Cardiac muscle cell (in vitro differentiated cells and primary cell): ENCODE measurements around the gene RAP1GAP. TPM values are rescaled to one million over a fixed set of nuclear protein-coding genes. Genes with fewer than 3 reads are reported as not detected.

Source experiments
- DNase-seq, 2 donors: peaks; one replicate each; pipeline versions ENCODE4 v3.0.0 to v3.0.0-alpha.2; 2010 to 2017; ENCODE audit warnings: low read depth in 1 of 2, low spot score in 1 of 2
- H3K27ac ChIP-seq: fragments of 200-600 bp; sonication (generic); 2 replicates; pipeline ENCODE4 v1.5.1; 2016
- H3K27me3 ChIP-seq: fragments of 200-600 bp; sonication (generic); 2 replicates; pipeline ENCODE4 v1.6.0; 2016; ENCODE audit warnings: control low read depth
- H3K36me3 ChIP-seq: fragments of 200-600 bp; sonication (generic); 2 replicates; pipeline ENCODE4 v1.5.1; 2016; ENCODE audit warnings: control low read depth
- H3K4me1 ChIP-seq: fragments of 200-600 bp; sonication (generic); 2 replicates; pipeline ENCODE4 v1.8.1; 2017; ENCODE audit warnings: low read depth, mild to moderate bottlenecking, mixed run types
- H3K4me3 ChIP-seq: fragments of 200-600 bp; sonication (generic); 2 replicates; pipeline ENCODE4 v1.5.1; 2016; ENCODE audit warnings: mild to moderate bottlenecking
- H3K9me3 ChIP-seq: fragments of 200-600 bp; sonication (generic); 2 replicates; pipeline ENCODE4 v1.5.1; 2017; ENCODE audit warnings: low read depth, mild to moderate bottlenecking, control low read depth
- polyA plus RNA-seq: library from polyadenylated mRNA; unstranded; fragments of >200 nt; fragmentation: Nextera tagmentation; extraction: Ambion mirVana; gene quantifications from 2 replicates; pipeline ENCODE4 v1.2.1, GENCODE V29; 2016
- total RNA-seq: library from RNA; depleted of rRNA; stranded (reverse); fragments of >200 nt; gene quantifications from 2 replicates; pipeline ENCODE4 v1.2.3, GENCODE V29; 2016
- TF ChIP-seq, protein P1 (sequence below): IDR thresholded peaks from 2 replicates; pipeline ENCODE4 v1.5.1; 2012; ENCODE audit warnings: low read depth, mild to moderate bottlenecking, low read length

The RAP1GAP gene
- total and polyA plus RNA-seq, 2 experiments from 2014 or later = 5.8 to 7.4 TPM

DNA sequence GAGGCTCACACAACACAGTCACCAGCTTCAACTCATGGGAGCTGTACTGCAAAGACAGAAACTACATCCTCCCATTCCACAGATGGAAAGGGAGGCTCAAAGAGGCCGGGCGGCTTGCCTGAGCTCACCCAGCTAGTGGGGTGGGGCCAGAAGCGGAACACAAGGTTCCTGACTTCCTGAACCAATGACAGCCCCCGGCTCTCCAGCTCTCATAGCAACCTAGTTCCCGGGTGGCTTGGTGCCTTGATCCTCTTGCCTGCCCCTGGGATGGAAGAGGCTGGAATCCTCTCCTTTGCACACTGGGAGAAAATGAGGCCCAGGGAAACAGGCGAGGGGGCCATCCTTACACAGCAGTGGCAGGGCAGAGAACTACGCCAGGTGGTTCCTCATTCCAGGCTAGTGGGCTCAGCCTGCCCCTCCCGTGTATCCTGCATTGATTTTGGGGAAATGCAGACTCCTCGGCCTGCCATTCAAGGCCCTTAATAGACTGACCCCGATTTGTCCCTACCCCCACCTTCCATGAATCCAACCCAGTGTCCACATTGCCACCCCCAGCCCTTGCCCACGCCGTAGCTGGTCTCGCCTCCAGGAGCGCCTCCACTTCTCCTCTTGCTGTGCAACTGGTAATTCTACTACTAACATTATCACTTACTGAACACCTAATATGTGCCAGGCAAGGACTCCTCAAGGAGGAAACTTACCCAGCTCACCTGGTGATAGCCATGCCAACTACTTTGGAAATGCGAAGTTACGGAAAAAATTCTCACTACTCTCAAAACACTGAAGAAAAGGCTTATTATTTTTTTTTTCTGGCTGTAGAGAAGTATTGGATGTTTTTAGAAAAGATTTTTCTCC, 5.0 kb downstream of the RAP1GAP start:
- Histone ChIP-seq H3K4me1 (peaks cover 3% of the 10 kb centered on the region), H3K4me3 (no peak overlapping the region), H3K9me3 (no peaks in the 10 kb centered on the region), H3K27me3 (peaks cover 37% of the 10 kb centered on the region), H3K27ac (no peak overlapping the region), H3K36me3 (no peaks in the 10 kb centered on the region)
- DNase-seq = no peak
- TF ChIP-seq, protein P1, sequence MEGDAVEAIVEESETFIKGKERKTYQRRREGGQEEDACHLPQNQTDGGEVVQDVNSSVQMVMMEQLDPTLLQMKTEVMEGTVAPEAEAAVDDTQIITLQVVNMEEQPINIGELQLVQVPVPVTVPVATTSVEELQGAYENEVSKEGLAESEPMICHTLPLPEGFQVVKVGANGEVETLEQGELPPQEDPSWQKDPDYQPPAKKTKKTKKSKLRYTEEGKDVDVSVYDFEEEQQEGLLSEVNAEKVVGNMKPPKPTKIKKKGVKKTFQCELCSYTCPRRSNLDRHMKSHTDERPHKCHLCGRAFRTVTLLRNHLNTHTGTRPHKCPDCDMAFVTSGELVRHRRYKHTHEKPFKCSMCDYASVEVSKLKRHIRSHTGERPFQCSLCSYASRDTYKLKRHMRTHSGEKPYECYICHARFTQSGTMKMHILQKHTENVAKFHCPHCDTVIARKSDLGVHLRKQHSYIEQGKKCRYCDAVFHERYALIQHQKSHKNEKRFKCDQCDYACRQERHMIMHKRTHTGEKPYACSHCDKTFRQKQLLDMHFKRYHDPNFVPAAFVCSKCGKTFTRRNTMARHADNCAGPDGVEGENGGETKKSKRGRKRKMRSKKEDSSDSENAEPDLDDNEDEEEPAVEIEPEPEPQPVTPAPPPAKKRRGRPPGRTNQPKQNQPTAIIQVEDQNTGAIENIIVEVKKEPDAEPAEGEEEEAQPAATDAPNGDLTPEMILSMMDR = no peak

DNA sequence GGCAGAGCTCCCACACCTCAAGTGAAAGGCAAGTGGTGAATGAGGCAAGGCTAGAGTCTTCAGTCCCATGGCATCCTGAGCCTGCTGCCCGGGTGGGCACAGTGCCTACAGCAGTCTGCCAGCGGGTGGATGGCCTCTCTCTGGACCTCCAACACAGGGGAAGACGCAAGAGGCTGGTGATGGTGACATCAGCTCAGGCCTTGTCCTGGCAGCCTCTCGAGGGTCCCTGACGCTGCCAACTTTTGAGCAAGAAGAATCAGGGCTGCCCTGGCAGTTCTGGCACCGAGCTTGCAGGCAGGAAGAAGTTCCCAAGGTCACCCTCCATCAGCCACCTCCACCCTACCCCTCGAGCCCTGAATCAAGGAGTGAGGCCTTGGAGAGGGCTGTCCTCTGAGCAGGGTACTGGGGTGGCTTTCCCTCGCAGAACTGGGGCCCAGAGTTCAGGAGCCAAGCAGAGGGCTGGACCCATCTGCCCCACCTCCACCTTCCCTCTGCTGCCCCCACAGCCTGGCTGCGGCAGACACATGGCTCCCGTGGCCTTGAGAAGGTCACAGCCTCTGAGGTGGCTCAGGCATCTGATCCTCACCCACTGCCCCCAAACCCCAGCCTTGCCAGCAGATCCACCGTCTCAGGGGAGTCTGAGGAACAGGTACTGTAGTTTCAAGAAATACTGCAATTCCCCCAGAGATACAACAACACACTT, 5.8 kb downstream of the RAP1GAP start:
- H3K27me3 ChIP-seq = peaks cover 29% of the 10 kb centered on the region
- H3K4me1 ChIP-seq = no peaks in the 10 kb centered on the region
- no peak for DNase-seq
- H3K27ac ChIP-seq = no peak overlapping the region
- no peaks in the 10 kb centered on the region for H3K9me3 ChIP-seq
- H3K4me3 ChIP-seq = no peak overlapping the region
- TF ChIP-seq, protein P1 = no peak
- H3K36me3 ChIP-seq = no peaks in the 10 kb centered on the region

DNA sequence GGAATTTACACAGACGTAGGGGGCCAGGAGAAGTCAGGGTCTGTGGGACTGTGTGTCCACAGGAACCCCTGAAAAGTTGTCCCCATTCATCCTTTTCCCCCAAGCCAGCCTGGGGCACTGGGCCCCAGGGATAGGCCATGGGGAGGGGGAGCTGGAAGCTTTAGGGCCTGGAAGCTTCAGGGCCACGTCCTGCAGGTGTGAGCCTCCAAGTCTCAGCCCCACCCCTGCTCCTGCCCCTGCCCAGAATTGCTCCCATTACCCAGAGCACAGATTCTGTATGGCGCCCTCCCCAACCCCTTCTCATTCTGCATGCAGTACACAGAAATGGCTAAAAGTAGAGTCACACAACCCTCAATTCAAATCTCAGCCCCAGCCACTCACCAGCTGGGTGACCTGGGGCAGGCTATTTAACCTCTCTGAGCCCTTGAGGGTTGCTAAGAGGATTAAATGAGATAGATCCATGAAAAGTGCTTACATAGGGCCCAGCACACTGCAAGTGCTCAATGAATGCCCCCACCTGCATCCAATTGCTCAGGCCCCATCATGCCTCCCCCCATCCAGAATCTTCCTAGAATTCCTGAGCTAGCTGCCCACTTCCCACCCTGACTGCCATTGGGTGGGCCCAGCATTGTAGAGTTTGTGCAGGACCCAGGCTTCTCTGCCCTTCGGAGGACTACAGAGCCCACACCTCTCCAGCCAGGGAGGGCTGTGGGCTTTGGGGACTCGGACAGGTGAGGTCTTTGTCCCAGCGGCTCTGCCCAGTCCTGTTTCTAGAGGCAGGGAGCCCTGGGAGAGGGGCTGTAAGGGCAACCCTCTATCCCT, 6.5 kb downstream of the RAP1GAP start:
- no peak for DNase-seq
- Histone ChIP-seq H3K27ac (no peak overlapping the region), H3K27me3 (peaks cover 24% of the 10 kb centered on the region), H3K4me1 (no peaks in the 10 kb centered on the region), H3K9me3 (no peaks in the 10 kb centered on the region), H3K4me3 (no peak overlapping the region), H3K36me3 (no peaks in the 10 kb centered on the region)
- TF ChIP-seq, protein P1 = no peak

DNA sequence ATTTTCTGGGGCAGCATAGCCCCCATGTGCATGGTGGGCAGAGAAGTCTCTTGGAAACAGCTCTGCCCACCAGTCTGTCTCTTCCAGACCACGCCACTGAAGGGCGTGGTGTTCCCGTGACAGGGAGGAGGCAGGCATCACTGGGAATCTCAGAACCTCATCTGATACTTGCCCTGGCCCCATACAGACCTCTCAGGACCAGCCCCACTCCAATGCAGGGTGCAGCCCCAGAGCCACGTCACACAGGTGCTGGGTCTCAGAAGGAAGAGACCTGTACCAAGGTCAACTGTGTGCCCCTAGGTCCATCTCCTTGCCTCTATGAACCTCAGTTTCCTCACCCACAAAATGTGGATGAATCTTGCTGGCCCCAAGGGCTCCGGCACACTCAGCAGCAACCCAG, 7.3 kb downstream of the RAP1GAP start:
- TF ChIP-seq, protein P1 = no peak
- H3K4me3 ChIP-seq = no peak overlapping the region
- no peak for DNase-seq
- H3K27me3 ChIP-seq = peaks cover 24% of the 10 kb centered on the region
- no peaks in the 10 kb centered on the region for H3K4me1 ChIP-seq
- H3K27ac ChIP-seq = no peak overlapping the region
- H3K36me3 ChIP-seq = no peaks in the 10 kb centered on the region
- no peaks in the 10 kb centered on the region for H3K9me3 ChIP-seq

DNA sequence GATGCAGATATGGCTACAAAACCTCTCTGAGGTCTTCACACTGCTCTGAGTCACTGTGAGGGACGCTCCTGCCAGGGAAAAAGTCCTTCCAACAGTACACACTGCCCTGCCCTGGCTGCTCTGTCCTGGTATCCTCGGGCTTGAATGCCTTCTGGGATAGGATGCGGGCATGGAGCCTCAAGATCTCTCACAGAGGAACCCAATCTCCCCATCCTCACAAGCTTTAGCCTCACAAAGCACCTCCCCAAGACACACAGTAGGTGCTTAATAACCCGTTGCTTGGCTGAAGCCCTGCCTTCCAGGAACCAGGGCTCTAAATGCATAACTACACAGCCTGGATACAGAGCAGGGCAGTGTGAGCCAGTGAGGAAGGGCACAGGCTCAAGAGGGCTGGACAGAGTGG, 9.2 kb downstream of the RAP1GAP start:
- Histone ChIP-seq H3K27ac (no peak overlapping the region), H3K4me1 (no peaks in the 10 kb centered on the region), H3K27me3 (peaks cover 24% of the 10 kb centered on the region), H3K9me3 (no peaks in the 10 kb centered on the region), H3K4me3 (no peak overlapping the region), H3K36me3 (no peaks in the 10 kb centered on the region)
- no peak for DNase-seq
- TF ChIP-seq, protein P1 = no peak
